Lower leg skin (tissue), 3 donors: ENCODE data around the gene KBTBD4.

Source experiments
- POLR2A ChIP-seq, 2 donors: fragments of 450-650 bp; IDR thresholded peaks; one replicate each; pipeline ENCODE4 v1.6.1; 2016 to 2017; ENCODE audit warnings: antibody characterized with exemption in 2 of 2, mild to moderate bottlenecking in 1 of 2, moderate library complexity in 1 of 2
- TF ChIP-seq, protein P1 (sequence below), 3 donors: fragments of 450-650 bp; IDR thresholded peaks; one replicate each; pipeline ENCODE4 v1.5.1; 2016; ENCODE audit warnings: antibody characterized with exemption in 3 of 3, mild to moderate bottlenecking in 3 of 3, moderate library complexity in 2 of 3

DNA sequence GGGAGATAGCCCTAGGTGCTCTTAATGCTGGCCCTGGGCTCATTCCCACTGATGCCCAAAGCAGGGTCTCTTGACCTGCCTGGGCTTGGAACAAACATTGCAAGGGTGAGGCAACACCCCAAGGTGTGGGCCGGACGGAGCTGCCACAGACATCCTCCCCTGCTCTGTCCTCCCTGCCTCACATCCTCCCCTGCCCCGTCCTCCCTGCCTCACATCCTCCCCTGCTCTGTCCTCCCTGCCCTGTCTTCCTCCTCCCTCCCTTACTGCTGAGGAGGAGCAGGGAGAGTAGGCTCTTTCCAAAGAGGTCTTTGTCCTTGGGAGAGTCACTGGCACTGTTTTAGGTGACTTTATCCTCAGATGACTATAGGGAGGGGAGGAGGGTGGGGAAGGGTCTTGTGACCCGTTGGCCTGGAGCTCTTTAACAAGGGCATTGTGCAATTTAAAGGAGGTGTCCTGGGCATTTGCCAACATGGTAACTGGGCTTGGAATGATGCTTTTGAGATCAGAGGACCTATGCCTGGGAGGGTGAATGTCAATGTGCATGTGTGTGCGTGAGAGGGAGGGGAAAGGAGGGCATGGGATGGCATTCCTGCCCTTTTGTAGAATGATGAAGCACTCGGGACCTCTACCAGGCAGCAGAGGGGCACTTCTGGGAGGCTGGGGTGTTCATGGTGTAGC is 8.4 kb upstream of the KBTBD4 start:
- TF ChIP-seq, protein P1, sequence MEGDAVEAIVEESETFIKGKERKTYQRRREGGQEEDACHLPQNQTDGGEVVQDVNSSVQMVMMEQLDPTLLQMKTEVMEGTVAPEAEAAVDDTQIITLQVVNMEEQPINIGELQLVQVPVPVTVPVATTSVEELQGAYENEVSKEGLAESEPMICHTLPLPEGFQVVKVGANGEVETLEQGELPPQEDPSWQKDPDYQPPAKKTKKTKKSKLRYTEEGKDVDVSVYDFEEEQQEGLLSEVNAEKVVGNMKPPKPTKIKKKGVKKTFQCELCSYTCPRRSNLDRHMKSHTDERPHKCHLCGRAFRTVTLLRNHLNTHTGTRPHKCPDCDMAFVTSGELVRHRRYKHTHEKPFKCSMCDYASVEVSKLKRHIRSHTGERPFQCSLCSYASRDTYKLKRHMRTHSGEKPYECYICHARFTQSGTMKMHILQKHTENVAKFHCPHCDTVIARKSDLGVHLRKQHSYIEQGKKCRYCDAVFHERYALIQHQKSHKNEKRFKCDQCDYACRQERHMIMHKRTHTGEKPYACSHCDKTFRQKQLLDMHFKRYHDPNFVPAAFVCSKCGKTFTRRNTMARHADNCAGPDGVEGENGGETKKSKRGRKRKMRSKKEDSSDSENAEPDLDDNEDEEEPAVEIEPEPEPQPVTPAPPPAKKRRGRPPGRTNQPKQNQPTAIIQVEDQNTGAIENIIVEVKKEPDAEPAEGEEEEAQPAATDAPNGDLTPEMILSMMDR (IDR thresholded peaks at IDR 0.05), result no peak
- TF ChIP-seq POLR2A (IDR thresholded peaks at IDR 0.05), result no peak
